PC-3 (cell line): Measurements from ENCODE around the gene TCL1A. TPM values are rescaled to one million over a fixed set of nuclear protein-coding genes. Genes with fewer than 3 reads are reported as not detected.

Source experiments
- ATAC-seq: fragments of 200-7000 bp; cut with Tn5 transposase; 2 replicates; pipeline ENCODE4 v1.9.1; 2020; ENCODE audit warnings: mild to moderate bottlenecking, moderate library complexity
- BruUV-seq: library from RNA; stranded (reverse); fragments of 400-500 nt; replicated peaks from 2 replicates; lab custom pipeline; 2021; lab: Mats Ljungman, UMichigan
- CTCF ChIA-PET: fragments of 300-600 bp; sonication (Branson Sonifier 250); formaldehyde crosslinking; loops from one replicate; lab custom pipeline; 2022; ENCODE audit warnings: antibody characterized with exemption; lab: Charles Lee
- POLR2A ChIA-PET: fragments of 300-600 bp; sonication (Branson Sonifier 250); formaldehyde crosslinking; loops from one replicate; lab custom pipeline; 2022; ENCODE audit warnings: antibody characterized with exemption; ENCODE audit not compliant: unreplicated experiment; lab: Charles Lee
- DNase-seq: peaks from one replicate; pipeline ENCODE4 v3.0.0-alpha.2; 2015
- H2AFZ ChIP-seq: fragments of 300-600 bp; sonication (generic); 2 replicates; pipeline ENCODE4 v1.6.0; 2016; ENCODE audit warnings: antibody characterized with exemption, low read length
- H3F3A ChIP-seq: fragments of 300-600 bp; sonication (generic); one replicate; pipeline ENCODE4 v1.6.0; 2017; ENCODE audit warnings: antibody characterized with exemption, low read length, control low read depth, mild to moderate bottlenecking; ENCODE audit not compliant: unreplicated experiment
- H3K27ac ChIP-seq: fragments of 300-600 bp; sonication (generic); 2 replicates; pipeline ENCODE4 v1.5.1; 2016; ENCODE audit warnings: mild to moderate bottlenecking, low read length
- H3K27me3 ChIP-seq: fragments of 300-600 bp; sonication (generic); 2 replicates; pipeline ENCODE4 v1.6.1; 2016; ENCODE audit warnings: low read length, mixed read lengths
- H3K36me3 ChIP-seq: fragments of 300-600 bp; sonication (generic); 2 replicates; pipeline ENCODE4 v1.6.1; 2016; ENCODE audit warnings: low read depth, mixed run types, low read length, mixed read lengths
- H3K4me1 ChIP-seq: fragments of 300-600 bp; sonication (generic); 2 replicates; pipeline ENCODE4 v1.5.1; 2016; ENCODE audit warnings: low read length; ENCODE audit not compliant: insufficient read depth
- H3K4me2 ChIP-seq: fragments of 300-600 bp; sonication (generic); 2 replicates; pipeline ENCODE4 v1.6.0; 2016; ENCODE audit warnings: low read length
- H3K4me3 ChIP-seq: fragments of 300-600 bp; sonication (generic); 2 replicates; pipeline ENCODE4 v1.5.1; 2016; ENCODE audit warnings: mild to moderate bottlenecking, low read length, mixed read lengths
- H3K79me2 ChIP-seq: fragments of 300-600 bp; sonication (generic); 2 replicates; pipeline ENCODE4 v1.6.1; 2017; ENCODE audit warnings: low read length, mixed read lengths
- H3K9ac ChIP-seq: fragments of 300-600 bp; sonication (generic); 2 replicates; pipeline ENCODE4 v1.6.0; 2016; ENCODE audit warnings: mild to moderate bottlenecking, low read length
- H3K9me2 ChIP-seq: fragments of 300-600 bp; sonication (generic); replicated peaks from 2 replicates; pipeline ENCODE4 v1.6.1; 2016; ENCODE audit warnings: mixed run types, low read length, mixed read lengths
- H3K9me3 ChIP-seq: fragments of 300-600 bp; sonication (generic); 2 replicates; pipeline ENCODE4 v1.6.1; 2016; ENCODE audit warnings: low read length, mixed read lengths
- H4K20me1 ChIP-seq: fragments of 300-600 bp; sonication (generic); 2 replicates; pipeline ENCODE4 v1.6.1; 2016; ENCODE audit warnings: low read length, mixed read lengths
- EZH2 ChIP-seq: fragments of 300-600 bp; sonication (generic); IDR thresholded peaks from one replicate; pipeline ENCODE4 v1.6.1; 2017; ENCODE audit warnings: antibody characterized with exemption, mild to moderate bottlenecking, low read length; ENCODE audit not compliant: unreplicated experiment
- EZH2phosphoT487 ChIP-seq: fragments of 300-600 bp; sonication (generic); IDR thresholded peaks from 2 replicates; pipeline ENCODE4 v1.6.1; 2018; ENCODE audit warnings: mild to moderate bottlenecking, antibody characterized with exemption, low read length, borderline replicate concordance
- intact Hi-C: fragments of 100-400 bp; cut with micrococcal nuclease; formaldehyde crosslinking; loops from 2 replicates; pipeline ENCODE4 v1.9.0; 2023
- total RNA-seq: library from RNA; depleted of rRNA; stranded (reverse); fragments of >200 nt; gene quantifications from 2 replicates; pipeline ENCODE4 v1.2.3, GENCODE V29; 2014
- TF ChIP-seq, protein P1 (sequence below): fragments of 300-600 bp; sonication (generic); conservative IDR thresholded peaks from 2 replicates; pipeline ENCODE4 v1.5.1; 2017; ENCODE audit warnings: antibody characterized with exemption, low read depth, mild to moderate bottlenecking, low read length

TCL1A gene
- total RNA-seq, 1 experiment from 2014 or later = not detected

GRCh38 chr14:95756751-95757150 lies 42.8 kb upstream of the TCL1A start:
- intact Hi-C loops = no loop called here
- Histone ChIP-seq H3F3A (no peaks in the 10 kb centered on the region), H3K36me3 (no peaks in the 10 kb centered on the region), H3K27ac (no peak overlapping the region), H3K79me2 (no peaks in the 10 kb centered on the region), H3K4me1 (no peaks in the 10 kb centered on the region), H3K4me3 (no peak overlapping the region), H3K9ac (no peak overlapping the region), H3K9me2 (no peaks in the 10 kb centered on the region), H3K27me3 (0 out of 2 replicates have a peak, but pooled peaks cover 3% of the 10 kb centered on the region), H3K4me2 (no peak overlapping the region), H4K20me1 (no peaks in the 10 kb centered on the region), H2AFZ (no peak overlapping the region), H3K9me3 (no peaks in the 10 kb centered on the region)
- no peak for ATAC-seq
- no peak for TF ChIP-seq EZH2phosphoT487
- TF ChIP-seq, protein P1, sequence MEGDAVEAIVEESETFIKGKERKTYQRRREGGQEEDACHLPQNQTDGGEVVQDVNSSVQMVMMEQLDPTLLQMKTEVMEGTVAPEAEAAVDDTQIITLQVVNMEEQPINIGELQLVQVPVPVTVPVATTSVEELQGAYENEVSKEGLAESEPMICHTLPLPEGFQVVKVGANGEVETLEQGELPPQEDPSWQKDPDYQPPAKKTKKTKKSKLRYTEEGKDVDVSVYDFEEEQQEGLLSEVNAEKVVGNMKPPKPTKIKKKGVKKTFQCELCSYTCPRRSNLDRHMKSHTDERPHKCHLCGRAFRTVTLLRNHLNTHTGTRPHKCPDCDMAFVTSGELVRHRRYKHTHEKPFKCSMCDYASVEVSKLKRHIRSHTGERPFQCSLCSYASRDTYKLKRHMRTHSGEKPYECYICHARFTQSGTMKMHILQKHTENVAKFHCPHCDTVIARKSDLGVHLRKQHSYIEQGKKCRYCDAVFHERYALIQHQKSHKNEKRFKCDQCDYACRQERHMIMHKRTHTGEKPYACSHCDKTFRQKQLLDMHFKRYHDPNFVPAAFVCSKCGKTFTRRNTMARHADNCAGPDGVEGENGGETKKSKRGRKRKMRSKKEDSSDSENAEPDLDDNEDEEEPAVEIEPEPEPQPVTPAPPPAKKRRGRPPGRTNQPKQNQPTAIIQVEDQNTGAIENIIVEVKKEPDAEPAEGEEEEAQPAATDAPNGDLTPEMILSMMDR = no peak
- no peak for TF ChIP-seq EZH2
- DNase-seq = no peak
- BruUV-seq = no TSS peak
- ChIA-PET POLR2A (no interaction called here), CTCF (no interaction called here)

DNA sequence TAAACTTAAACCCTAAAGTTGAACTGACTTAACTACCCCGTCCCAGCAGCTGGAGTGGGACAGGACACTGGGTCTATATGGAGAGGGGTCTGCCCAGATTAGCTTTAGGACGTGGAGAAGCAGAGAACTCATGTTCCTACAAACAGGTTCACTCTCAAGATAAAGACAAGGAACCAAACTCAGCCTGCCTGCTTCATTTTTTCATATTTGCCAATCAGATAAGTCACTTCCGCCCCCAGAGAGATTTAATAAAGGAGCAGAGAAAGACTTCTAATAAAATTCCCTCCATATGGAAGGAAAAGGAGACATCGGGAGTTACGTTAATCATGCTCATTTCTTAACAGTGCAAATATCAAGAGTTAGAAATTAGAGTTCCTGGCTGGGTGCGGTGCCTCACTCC lies 42.2 kb upstream of the TCL1A start:
- Histone ChIP-seq H3K27me3 (0 out of 2 replicates have a peak, but pooled peaks cover 3% of the 10 kb centered on the region), H2AFZ (no peak overlapping the region), H3K79me2 (no peaks in the 10 kb centered on the region), H3K4me2 (no peak overlapping the region), H3K36me3 (no peaks in the 10 kb centered on the region), H3K9me2 (no peaks in the 10 kb centered on the region), H3K4me3 (no peak overlapping the region), H3K27ac (no peak overlapping the region), H4K20me1 (no peaks in the 10 kb centered on the region), H3F3A (no peaks in the 10 kb centered on the region), H3K9me3 (no peaks in the 10 kb centered on the region), H3K4me1 (no peaks in the 10 kb centered on the region), H3K9ac (no peak overlapping the region)
- no peak for ATAC-seq
- CTCF ChIA-PET = no interaction called here
- POLR2A ChIA-PET = no interaction called here
- TF ChIP-seq, protein P1 = no peak
- TF ChIP-seq EZH2 = no peak
- no peak for TF ChIP-seq EZH2phosphoT487
- BruUV-seq = no TSS peak
- intact Hi-C loops = no loop called here
- no peak for DNase-seq

- Histone ChIP-seq H3K9ac (no peak overlapping the region), H3K27me3 (no peaks in the 10 kb centered on the region), H3K9me3 (no peaks in the 10 kb centered on the region), H2AFZ (peak overlapping the region; percentile 45; the same call in 1 of the 2 replicates), H3F3A (no peaks in the 10 kb centered on the region), H3K9me2 (no peaks in the 10 kb centered on the region), H3K4me2 (no peak overlapping the region), H3K79me2 (no peaks in the 10 kb centered on the region), H3K4me1 (peaks cover 12% of the 10 kb centered on the region), H3K27ac (peak overlapping the region; percentile 59), H3K4me3 (no peak overlapping the region), H3K36me3 (no peaks in the 10 kb centered on the region), H4K20me1 (no peaks in the 10 kb centered on the region)
- intact Hi-C loops = no loop called here
- DNase-seq (no peak), ATAC-seq (no peak)
- CTCF ChIA-PET = no interaction called here
- POLR2A ChIA-PET = no interaction called here
- no TSS peak for BruUV-seq
- no peak for TF ChIP-seq EZH2phosphoT487
- TF ChIP-seq EZH2 = no peak
- TF ChIP-seq, protein P1 = no peak
Measured at GRCh38 chr14:95741781-95742180, 27.9 kb upstream of the TCL1A start.
